Forelimb muscle (tissue), 1 donor: Measurements from ENCODE around the gene STX8. TPM values are rescaled to one million over a fixed set of nuclear protein-coding genes. Genes with fewer than 3 reads are reported as not detected.
"Not testable (repeated sequence)": the region's sequence is repeated elsewhere in the genome, so short reads cannot be mapped to it uniquely, and the experiment has no call there.

ENCODE experiments used
- DNase-seq: peaks from one replicate; pipeline ENCODE4 v3.0.0-alpha.2; 2013; ENCODE audit warnings: low read depth
- polyA plus RNA-seq: library from polyadenylated mRNA; unstranded; fragments of 120-200 nt; gene quantifications from one replicate; pipeline ENCODE4 v1.2.1, GENCODE V29; 2013; ENCODE audit not compliant: insufficient read length

STX8 gene
- polyA plus RNA-seq, 1 donor, result 40.5 TPM

DNA sequence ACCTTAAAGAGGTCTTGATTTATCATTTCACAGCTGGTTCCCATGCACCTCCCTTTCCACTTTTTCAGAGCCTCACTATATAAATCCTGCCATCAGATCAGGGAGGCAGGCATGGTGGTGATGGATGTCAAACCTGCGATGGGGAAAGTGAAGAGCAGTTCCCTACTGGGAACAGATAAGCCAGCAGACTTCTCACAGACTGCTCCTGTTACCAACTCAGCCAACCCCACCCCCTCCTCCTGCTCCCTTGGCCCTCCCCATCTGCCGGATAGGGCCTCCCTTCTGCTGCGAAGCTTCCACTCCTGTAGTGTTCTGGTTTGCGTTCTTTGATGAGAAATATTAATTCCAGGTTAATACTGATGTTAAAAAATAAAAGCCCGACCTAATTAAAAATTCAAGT lies 232.1 kb downstream of the STX8 start:
- no peak for DNase-seq

- DNase-seq, result no peak
Measured at GRCh38 chr17:9342225-9342624, 233.4 kb downstream of the STX8 start.

GRCh38 chr17:9339958-9340357 lies 235.7 kb downstream of the STX8 start:
- no peak for DNase-seq

- not testable (repeated sequence) for DNase-seq
Measured at GRCh38 chr17:9339482-9339881, 236.1 kb downstream of the STX8 start.

GRCh38 chr17:9336817-9337216 lies 238.8 kb downstream of the STX8 start:
- no peak for DNase-seq

- no peak for DNase-seq
Measured at GRCh38 chr17:9334536-9335446, 240.8 kb downstream of the STX8 start.

GRCh38 chr17:9332132-9332494 lies 243.5 kb downstream of the STX8 start:
- DNase-seq, result no peak

- no peak for DNase-seq
Measured at GRCh38 chr17:9331279-9332131, 244.1 kb downstream of the STX8 start.

GRCh38 chr17:9330611-9331271 lies 244.9 kb downstream of the STX8 start:
- no peak for DNase-seq

DNA sequence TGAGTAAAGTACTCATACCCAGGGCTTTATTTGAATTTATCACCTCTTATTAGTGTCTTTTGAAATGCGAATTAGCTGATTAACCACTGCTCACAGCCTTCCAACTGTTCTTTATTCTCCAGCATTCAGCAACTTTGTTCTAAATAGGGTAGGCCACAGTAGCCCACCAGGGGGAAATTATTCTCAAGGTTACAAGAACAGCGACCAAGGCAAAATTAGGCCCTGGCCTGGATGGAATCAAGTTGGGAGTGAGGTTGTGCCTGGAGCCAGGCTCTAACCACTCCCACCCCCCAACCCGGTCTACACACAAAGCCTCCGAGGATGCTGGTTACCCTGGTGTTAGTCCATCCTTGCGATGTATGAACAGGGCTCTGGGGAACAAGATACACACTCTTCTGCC lies 245.5 kb downstream of the STX8 start:
- no peak for DNase-seq

GRCh38 chr17:9329251-9329921 lies 246.2 kb downstream of the STX8 start:
- no peak for DNase-seq

- DNase-seq, result no peak
Measured at GRCh38 chr17:9324864-9325263, 250.8 kb downstream of the STX8 start.

GRCh38 chr17:9322326-9322725 lies 253.3 kb downstream of the STX8 start:
- DNase-seq, result no peak

- no peak for DNase-seq
Measured at GRCh38 chr17:9321890-9322289, 253.7 kb downstream of the STX8 start.

DNA sequence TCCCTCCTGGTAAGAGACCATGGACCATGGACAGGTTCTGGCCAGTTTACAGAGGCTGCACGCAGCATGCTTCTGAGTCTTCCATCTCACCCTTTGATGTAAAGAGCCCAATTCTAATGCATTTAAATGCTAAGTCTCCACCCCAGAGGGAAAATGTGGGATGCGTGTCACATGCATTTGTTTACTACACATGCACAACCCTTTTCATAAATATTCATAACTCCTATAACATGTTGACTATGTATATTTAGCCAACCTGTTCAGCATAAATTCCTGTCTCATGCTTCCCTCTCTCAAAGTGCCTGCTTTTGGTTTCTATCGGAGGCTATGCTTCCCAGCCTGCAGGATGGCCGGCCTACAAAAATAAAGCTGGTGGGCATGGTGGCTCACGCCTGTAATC lies 260.3 kb downstream of the STX8 start:
- no peak for DNase-seq

GRCh38 chr17:9313346-9313745 lies 262.3 kb downstream of the STX8 start:
- peak; percentile 9 for DNase-seq

- no peak for DNase-seq
Measured at GRCh38 chr17:9309216-9309615, 266.4 kb downstream of the STX8 start.

DNA sequence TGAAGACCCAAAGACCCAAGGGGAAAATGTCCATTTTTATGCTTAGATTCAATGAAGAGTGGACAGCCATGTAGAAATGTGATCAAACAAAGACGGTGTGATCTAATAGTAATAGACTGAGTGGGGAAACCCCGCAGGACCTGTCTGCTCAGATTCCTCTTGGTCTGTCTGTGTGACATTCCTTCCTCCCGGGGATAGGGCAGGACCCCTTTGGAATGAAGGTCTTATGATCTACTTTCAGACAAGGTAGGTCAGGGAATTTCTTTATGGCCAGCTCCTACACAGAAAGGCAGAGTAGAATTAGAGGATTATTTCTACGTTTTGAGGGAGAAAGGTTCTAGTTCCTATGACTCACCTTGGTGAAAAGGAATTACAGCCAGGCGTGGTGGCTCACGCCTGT lies 267.6 kb downstream of the STX8 start:
- DNase-seq, result no peak

DNA sequence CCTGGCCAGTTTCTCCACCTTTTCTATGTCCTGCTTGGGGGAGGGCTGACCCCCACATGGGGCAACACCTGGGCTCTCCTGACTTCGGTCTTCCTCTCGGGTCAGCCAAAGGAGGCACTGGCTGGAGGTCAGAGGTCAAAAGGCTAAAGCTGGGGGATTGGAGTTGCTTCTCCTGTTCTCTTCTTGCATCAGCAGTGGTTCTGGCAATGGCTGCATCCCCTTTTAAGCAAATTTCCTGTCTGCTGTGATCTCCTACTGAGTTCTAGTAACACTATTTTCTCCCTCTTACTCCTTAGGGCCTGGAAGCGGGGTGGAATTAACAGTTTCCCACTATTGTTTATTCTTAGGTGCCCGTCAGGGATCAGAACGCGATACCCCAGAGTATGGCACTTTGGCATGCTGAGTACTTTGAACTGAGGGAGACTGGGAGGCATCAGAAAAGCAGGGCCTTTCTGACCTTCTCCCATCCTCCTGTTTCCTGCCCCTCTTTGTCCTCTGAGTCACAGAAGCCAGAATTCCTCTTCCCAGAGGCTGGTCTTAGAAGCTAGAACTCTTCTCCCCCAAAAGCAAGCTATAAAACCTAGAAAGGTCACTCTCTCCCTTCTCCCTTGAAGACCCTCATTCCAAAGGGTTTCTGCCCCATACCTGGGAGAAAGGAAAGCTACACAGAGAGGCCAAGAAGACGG lies 268.2 kb downstream of the STX8 start:
- no peak for DNase-seq

DNA sequence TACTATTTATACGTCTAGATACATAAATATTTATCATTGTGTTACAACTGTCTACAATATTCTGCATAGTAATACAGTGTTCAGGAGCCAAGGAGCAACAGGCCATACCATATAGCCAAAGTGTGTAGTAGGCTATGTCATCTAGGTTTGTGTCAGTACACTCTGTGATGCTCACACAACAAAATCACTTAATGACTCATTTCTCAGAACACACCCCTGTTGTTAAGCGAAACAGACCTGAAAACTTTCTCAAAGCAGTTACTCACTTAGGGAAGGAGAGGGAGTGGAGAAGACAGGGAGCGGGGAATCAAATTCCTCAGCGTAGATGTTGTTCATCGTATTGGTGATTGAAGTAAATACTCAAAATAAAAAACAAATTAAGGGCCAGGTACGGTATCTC lies 269.5 kb downstream of the STX8 start:
- no peak for DNase-seq

GRCh38 chr17:9299695-9300094 lies 275.9 kb downstream of the STX8 start:
- no peak for DNase-seq
